ENCODE measurements around the gene KCNK17. TPM values are rescaled to one million over a fixed set of nuclear protein-coding genes. Genes with fewer than 3 reads are reported as not detected.

KCNK17 gene
- total and polyA plus RNA-seq, 12 donors: 0.13 to 0.39 (median 0.19) TPM; not detected in 6

DNA sequence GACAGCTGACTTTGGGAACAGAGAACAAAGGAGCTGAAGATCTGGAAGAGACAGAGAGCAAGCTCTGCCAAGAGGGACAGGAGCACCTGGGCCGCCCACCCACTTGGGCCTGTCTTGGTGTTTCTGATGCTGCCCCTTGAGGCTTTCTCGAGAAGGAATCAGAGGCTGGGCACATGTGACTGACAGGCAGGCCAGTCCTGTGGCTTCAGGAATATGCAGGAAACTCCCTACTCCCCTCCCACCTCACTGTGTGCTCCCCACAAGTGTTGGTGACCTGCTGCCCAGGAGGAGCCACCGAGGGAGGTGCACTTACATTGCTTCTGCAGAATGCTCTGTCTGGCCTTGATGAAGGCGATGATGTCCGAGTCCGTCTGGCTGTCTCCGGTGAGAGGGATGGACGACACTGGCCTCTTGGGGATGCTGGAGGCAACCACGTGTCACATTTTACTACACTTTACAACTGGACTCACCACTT is 29.2 kb upstream of the KCNK17 start:
- intact Hi-C loops (cut with DNase I): loop anchor here in 2 of 10 donors (10.0 kb wide), 2 partner anchors 961 to 1681 kb away; no protein-coding TSS in a partner anchor
- H3K27ac ChIP-seq: no peak overlapping the region
- ATAC-seq (no peak), DNase-seq (no peak)
- H3K36me3 ChIP-seq: no peaks in the 10 kb centered on the region
- TF ChIP-seq, protein P1, sequence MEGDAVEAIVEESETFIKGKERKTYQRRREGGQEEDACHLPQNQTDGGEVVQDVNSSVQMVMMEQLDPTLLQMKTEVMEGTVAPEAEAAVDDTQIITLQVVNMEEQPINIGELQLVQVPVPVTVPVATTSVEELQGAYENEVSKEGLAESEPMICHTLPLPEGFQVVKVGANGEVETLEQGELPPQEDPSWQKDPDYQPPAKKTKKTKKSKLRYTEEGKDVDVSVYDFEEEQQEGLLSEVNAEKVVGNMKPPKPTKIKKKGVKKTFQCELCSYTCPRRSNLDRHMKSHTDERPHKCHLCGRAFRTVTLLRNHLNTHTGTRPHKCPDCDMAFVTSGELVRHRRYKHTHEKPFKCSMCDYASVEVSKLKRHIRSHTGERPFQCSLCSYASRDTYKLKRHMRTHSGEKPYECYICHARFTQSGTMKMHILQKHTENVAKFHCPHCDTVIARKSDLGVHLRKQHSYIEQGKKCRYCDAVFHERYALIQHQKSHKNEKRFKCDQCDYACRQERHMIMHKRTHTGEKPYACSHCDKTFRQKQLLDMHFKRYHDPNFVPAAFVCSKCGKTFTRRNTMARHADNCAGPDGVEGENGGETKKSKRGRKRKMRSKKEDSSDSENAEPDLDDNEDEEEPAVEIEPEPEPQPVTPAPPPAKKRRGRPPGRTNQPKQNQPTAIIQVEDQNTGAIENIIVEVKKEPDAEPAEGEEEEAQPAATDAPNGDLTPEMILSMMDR (IDR thresholded peaks at IDR 0.05): no peak
- peaks cover 3 to 19% (median 9%) of the 10 kb centered on the region in 9 donors for H3K4me1 ChIP-seq
- 70 to 81% methylated on average over 9 of the region's 9 CpGs for WGBS, 2 donors
- H3K4me3 ChIP-seq: no peak overlapping the region
- H3K9me3 ChIP-seq: no peaks in the 10 kb centered on the region
- peaks cover 0 to 16% (median 2%) of the 10 kb centered on the region in 7 donors for H3K27me3 ChIP-seq

DNA sequence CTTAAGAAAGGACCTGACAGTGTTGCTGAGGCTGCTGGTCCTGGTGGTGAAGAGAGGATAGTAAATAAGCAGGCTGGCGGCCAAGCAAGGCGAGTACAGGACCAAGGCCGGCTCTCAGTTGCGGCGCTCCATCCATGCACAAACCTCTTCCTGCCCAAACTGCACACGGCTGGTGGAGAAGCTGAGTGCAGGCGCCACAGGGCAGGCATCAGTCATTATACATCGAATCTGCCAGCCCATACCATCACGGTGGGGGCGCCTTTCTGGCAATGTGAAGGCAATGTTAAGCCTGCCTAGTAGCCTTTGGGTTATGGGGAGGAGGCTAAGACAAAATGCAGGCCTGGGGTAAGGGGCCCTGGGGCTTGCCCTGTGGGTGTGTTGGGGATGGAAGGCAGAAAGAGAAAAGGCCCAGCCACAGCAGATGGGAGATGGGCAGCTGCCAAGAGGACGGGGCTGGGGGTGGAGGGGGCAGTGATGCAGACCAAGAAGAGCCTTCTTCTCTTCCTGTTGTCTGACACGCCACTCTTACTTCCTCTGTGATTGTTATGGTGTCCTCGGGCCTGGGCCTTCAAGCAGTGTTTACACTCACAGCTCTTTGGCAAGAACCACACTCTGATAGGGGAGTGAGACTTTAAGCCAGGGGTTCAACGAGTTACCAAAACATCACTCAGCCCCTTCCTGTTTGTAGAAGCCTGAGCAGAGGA is 28.6 kb upstream of the KCNK17 start:
- no peak for DNase-seq
- H3K9me3 ChIP-seq: no peaks in the 10 kb centered on the region
- WGBS, 2 donors: 70 to 73% methylated on average over 14 of the region's 14 CpGs
- no peak overlapping the region for H3K27ac ChIP-seq
- intact Hi-C loops (cut with DNase I): loop anchor here in 2 of 10 donors (10.0 kb wide), 2 partner anchors 962 to 1682 kb away; no protein-coding TSS in a partner anchor
- peaks cover 0 to 16% (median 4%) of the 10 kb centered on the region in 7 donors for H3K27me3 ChIP-seq
- peak in 4 of 8 donors; percentile 13 to 31 (median 23) for ATAC-seq
- TF ChIP-seq, protein P1 (IDR thresholded peaks at IDR 0.05): no peak
- no peak overlapping the region for H3K4me3 ChIP-seq
- H3K36me3 ChIP-seq: no peaks in the 10 kb centered on the region
- H3K4me1 ChIP-seq: peaks cover 3 to 19% (median 9%) of the 10 kb centered on the region in 9 donors

GRCh38 chr6:39341937-39342336 is 27.7 kb upstream of the KCNK17 start:
- 77 to 80% methylated on average over 5 of the region's 5 CpGs for WGBS, 2 donors
- Histone ChIP-seq H3K9me3 (no peaks in the 10 kb centered on the region), H3K4me3 (no peak overlapping the region), H3K27me3 (peaks cover 0 to 20% (median 6%) of the 10 kb centered on the region in 7 donors), H3K4me1 (peaks cover 3 to 19% (median 9%) of the 10 kb centered on the region in 9 donors), H3K36me3 (no peaks in the 10 kb centered on the region), H3K27ac (no peak overlapping the region)
- ATAC-seq: peak in 1 of 8 donors; percentile 45
- DNase-seq: no peak
- TF ChIP-seq, protein P1 (IDR thresholded peaks at IDR 0.05): no peak
- intact Hi-C loops (cut with DNase I): loop anchor here in 2 of 10 donors (10.0 kb wide), 2 partner anchors 963 to 1683 kb away; no protein-coding TSS in a partner anchor

DNA sequence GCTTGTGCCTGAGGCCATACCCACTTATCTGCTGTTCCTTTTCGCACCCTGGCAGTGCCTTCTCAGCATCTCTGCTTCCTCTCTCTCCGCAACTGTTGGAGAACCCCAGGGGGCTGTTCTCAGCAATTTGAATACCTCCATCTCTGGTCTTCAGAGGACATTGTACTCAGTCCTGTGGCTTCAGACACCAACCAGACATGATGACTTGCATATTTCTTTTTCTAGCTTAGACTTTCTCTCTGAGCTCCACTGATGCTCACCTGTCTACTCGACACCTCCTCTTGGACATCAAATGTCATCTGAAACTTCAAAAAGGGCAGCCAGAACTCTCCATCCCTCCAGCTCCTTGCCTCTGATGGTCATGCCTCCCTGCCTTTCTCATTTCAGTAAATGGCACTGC is 27.1 kb upstream of the KCNK17 start:
- H3K36me3 ChIP-seq: no peaks in the 10 kb centered on the region
- H3K4me1 ChIP-seq: peaks cover 3 to 19% (median 10%) of the 10 kb centered on the region in 9 donors
- DNase-seq (no peak), ATAC-seq (no peak)
- no peaks in the 10 kb centered on the region for H3K9me3 ChIP-seq
- no peak overlapping the region for H3K4me3 ChIP-seq
- no peak overlapping the region for H3K27ac ChIP-seq
- H3K27me3 ChIP-seq: peaks cover 0 to 20% (median 9%) of the 10 kb centered on the region in 7 donors
- TF ChIP-seq, protein P1 (IDR thresholded peaks at IDR 0.05): no peak
- WGBS, 2 donors: 80 to 88% methylated on average over 3 of the region's 3 CpGs
- intact Hi-C loops (cut with DNase I): loop anchor here in 2 of 10 donors (10.0 kb wide), 2 partner anchors 963 to 1683 kb away; no protein-coding TSS in a partner anchor
